Activated CD8-positive, alpha-beta memory T cell treated with anti-CD3 and anti-CD28 coated beads, Interleukin-2, amount 50 U/mL, for 4 hours (primary cell): Measurements from ENCODE around the gene IL1R2.

ENCODE experiments used
- DNase-seq: peaks from one replicate; pipeline ENCODE4 v3.0.0-alpha.2; 2020

IL1R2 gene

GRCh38 chr2:101991721-101992145 lies at the start of gene IL1R2:
IL1R2 (plus strand) TSS chr2:101991960; CDS start chr2:102008576, 16,616 bp downstream.
- no peak for DNase-seq

GRCh38 chr2:101942851-101943250 lies 48.9 kb upstream of the IL1R2 start:
- no peak for DNase-seq

- DNase-seq = no peak
Measured at GRCh38 chr2:101946372-101947039, 45.3 kb upstream of the IL1R2 start.

- no peak for DNase-seq
Measured at GRCh38 chr2:101947374-101947773, 44.4 kb upstream of the IL1R2 start.

- no peak for DNase-seq
Measured at GRCh38 chr2:101948625-101949155, 43.1 kb upstream of the IL1R2 start.

GRCh38 chr2:101949304-101949703 lies 42.5 kb upstream of the IL1R2 start:
- no peak for DNase-seq

- DNase-seq = no peak
Measured at GRCh38 chr2:101951296-101951695, 40.5 kb upstream of the IL1R2 start.

- DNase-seq = no peak
Measured at GRCh38 chr2:101952551-101952950, 39.2 kb upstream of the IL1R2 start.

GRCh38 chr2:101956465-101957438 lies 35.0 kb upstream of the IL1R2 start:
- DNase-seq = no peak

- no peak for DNase-seq
Measured at GRCh38 chr2:101958061-101958460, 33.7 kb upstream of the IL1R2 start.

- DNase-seq = no peak
Measured at GRCh38 chr2:101960819-101961337, 30.9 kb upstream of the IL1R2 start.

GRCh38 chr2:101961338-101962191 lies 30.2 kb upstream of the IL1R2 start:
- DNase-seq = no peak

GRCh38 chr2:101962309-101962708 lies 29.5 kb upstream of the IL1R2 start:
- no peak for DNase-seq

GRCh38 chr2:101963198-101963597 lies 28.6 kb upstream of the IL1R2 start:
- no peak for DNase-seq

GRCh38 chr2:101967826-101968513 lies 23.8 kb upstream of the IL1R2 start:
- DNase-seq = no peak

- DNase-seq = no peak
Measured at GRCh38 chr2:101969723-101970122, 22.0 kb upstream of the IL1R2 start.

GRCh38 chr2:101970901-101971300 lies 20.9 kb upstream of the IL1R2 start:
- no peak for DNase-seq

- DNase-seq = no peak
Measured at GRCh38 chr2:101971836-101972235, 19.9 kb upstream of the IL1R2 start.

GRCh38 chr2:101972621-101973434 lies 18.9 kb upstream of the IL1R2 start:
- no peak for DNase-seq

GRCh38 chr2:101974663-101975062 lies 17.1 kb upstream of the IL1R2 start:
- DNase-seq = no peak
